CD4-positive, CD25-positive, alpha-beta regulatory T cell (primary cell): ENCODE results near the gene FAM20C. TPM values are rescaled to one million over a fixed set of nuclear protein-coding genes. Genes with fewer than 3 reads are reported as not detected.

Experiments
- ATAC-seq, 2 donors: fragments of 150-1000 bp; cut with Tn5 transposase; one replicate each; pipeline ENCODE4 v1.10.0; 2021; ENCODE audit warnings: low read depth in 2 of 2, moderate number of reproducible peaks in 2 of 2, moderate library complexity in 1 of 2
- DNase-seq, 3 donors: peaks; one replicate each; pipeline versions ENCODE4 v3.0.0 to v3.0.0-alpha.2; 2012 to 2022; ENCODE audit warnings: mixed read lengths in 1 of 3
- H3K27ac ChIP-seq: one replicate; pipeline ENCODE4 v1.7.0; 2013; ENCODE audit warnings: mild to moderate bottlenecking, low read length; ENCODE audit not compliant: insufficient read depth, poor library complexity, severe bottlenecking
- H3K27me3 ChIP-seq: one replicate; pipeline ENCODE4 v1.7.0; 2013; ENCODE audit warnings: low read length; ENCODE audit not compliant: control insufficient read depth, insufficient read depth
- H3K36me3 ChIP-seq: one replicate; pipeline ENCODE4 v1.7.0; 2013; ENCODE audit warnings: mild to moderate bottlenecking, low read length, moderate library complexity; ENCODE audit not compliant: control insufficient read depth, insufficient read depth
- H3K4me1 ChIP-seq: 2 replicates; pipeline ENCODE4 v1.7.0; 2013; ENCODE audit warnings: mild to moderate bottlenecking, low read length; ENCODE audit not compliant: insufficient read depth, control insufficient read depth, poor library complexity, severe bottlenecking
- H3K4me3 ChIP-seq: one replicate; pipeline ENCODE4 v1.7.0; 2013; ENCODE audit warnings: low read depth, mild to moderate bottlenecking, low read length, moderate library complexity
- H3K9me3 ChIP-seq, 2 experiments: 1 replicate in 1 of 2; 2 replicates in 1 of 2; pipeline ENCODE4 v1.7.0; 2013; ENCODE audit warnings: low read length in 2 of 2, mild to moderate bottlenecking in 1 of 2, moderate library complexity in 1 of 2; ENCODE audit not compliant: control insufficient read depth in 2 of 2
- H3K27ac Mint-ChIP-seq, 3 donors: one replicate each; pipeline ENCODE4 v1.8.0; 2020 to 2022; ENCODE audit warnings: mild to moderate bottlenecking in 3 of 3, mixed read lengths in 3 of 3, moderate library complexity in 2 of 3
- H3K27me3 Mint-ChIP-seq: one replicate; pipeline ENCODE4 v1.8.0; 2022; ENCODE audit warnings: mild to moderate bottlenecking, mixed read lengths
- H3K36me3 Mint-ChIP-seq: one replicate; pipeline ENCODE4 v1.8.0; 2020; ENCODE audit warnings: mixed read lengths
- H3K4me1 Mint-ChIP-seq, 4 donors: one replicate each; pipeline ENCODE4 v1.8.0; 2020 to 2022; ENCODE audit warnings: mixed read lengths in 4 of 4, mild to moderate bottlenecking in 1 of 4
- H3K4me3 Mint-ChIP-seq, 4 donors: one replicate each; pipeline ENCODE4 v1.8.0; 2020 to 2022; ENCODE audit warnings: mild to moderate bottlenecking in 4 of 4, mixed read lengths in 4 of 4, moderate library complexity in 3 of 4
- H3K9me3 Mint-ChIP-seq, 7 donors: one replicate each; pipeline ENCODE4 v1.8.0; 2020 to 2022; ENCODE audit warnings: mixed read lengths in 7 of 7, mild to moderate bottlenecking in 3 of 7, moderate library complexity in 2 of 7
- polyA plus RNA-seq, 4 donors: library from polyadenylated mRNA; unstranded; fragments of 300-500 nt; fragmentation: Illumina TruSeq; gene quantifications; one replicate each; pipeline ENCODE4 v1.2.3, GENCODE V29; 2021
- total RNA-seq: library from RNA; stranded (reverse); gene quantifications from one replicate; pipeline ENCODE4 v1.2.3, GENCODE V29; 2022

Gene FAM20C
- total and polyA plus RNA-seq, 5 donors from 2014 or later = not detected

DNA sequence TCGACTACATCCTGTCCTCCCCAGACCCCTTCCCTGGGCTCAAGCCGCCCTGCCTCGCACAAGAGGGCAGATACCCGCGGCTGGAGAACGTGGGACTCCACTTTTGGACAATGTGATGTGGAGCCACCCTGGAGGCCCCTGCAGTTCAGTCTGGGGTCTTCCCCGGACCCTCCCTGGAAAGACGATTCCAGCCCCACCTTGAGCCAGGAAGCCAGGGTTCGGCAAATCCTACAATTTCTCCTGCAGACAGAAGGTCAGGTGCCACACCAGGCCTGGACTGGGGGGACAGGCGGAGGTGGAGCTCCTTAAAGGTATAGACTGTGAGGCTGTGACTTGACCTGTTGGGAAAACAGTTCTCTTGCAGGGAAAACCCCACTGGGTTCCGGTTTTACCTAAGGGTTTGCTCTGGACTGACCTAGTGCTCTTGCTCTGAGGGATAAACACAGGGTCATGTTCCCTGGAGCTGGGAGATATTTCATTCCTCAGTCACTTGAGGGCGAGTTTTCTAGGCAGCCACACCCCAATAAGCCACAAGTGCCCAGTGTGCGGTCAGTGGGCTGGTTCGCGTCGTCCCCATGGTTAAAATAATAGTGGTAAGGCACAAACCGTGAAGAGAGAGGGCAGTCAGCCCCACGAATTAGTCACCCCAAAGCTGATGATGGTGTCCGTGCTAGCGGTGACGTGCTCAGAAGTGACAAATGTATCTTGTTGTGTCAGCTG is 99.2 kb downstream of the FAM20C start:
- Mint-ChIP-seq H3K9me3 (no peaks in the 10 kb centered on the region), H3K4me3 (no peak overlapping the region), H3K27ac (no peak overlapping the region), H3K36me3 (no peaks in the 10 kb centered on the region), H3K27me3 (peaks cover 31% of the 10 kb centered on the region), H3K4me1 (no peaks in the 10 kb centered on the region)
- Histone ChIP-seq H3K27ac (no peak overlapping the region), H3K27me3 (peaks cover 8% of the 10 kb centered on the region), H3K9me3 (no peaks in the 10 kb centered on the region), H3K4me1 (no peaks in the 10 kb centered on the region), H3K4me3 (no peak overlapping the region), H3K36me3 (no peaks in the 10 kb centered on the region)
- DNase-seq (no peak), ATAC-seq (no peak)

DNA sequence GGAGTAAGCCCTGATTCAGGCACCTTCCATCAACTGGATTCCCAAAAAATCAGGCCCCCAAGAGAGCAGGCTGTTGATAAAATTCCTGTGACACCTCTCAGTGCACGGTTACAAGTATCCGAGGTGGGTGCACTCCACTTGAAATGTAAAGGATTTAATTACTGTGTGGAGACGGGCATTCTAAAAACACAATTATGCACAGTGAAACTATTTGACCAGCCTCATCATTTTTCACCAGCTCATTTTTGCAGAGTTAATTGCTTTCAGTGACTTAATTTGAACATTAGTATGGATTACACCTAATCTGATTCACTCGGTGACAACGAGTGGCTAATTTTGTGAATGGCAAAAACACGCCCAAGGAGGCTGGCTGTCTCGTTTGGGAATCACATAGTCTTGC is 99.9 kb downstream of the FAM20C start:
- H3K27ac ChIP-seq = no peak overlapping the region
- no peak overlapping the region for H3K4me3 ChIP-seq
- H3K4me1 ChIP-seq = no peaks in the 10 kb centered on the region
- peaks cover 8% of the 10 kb centered on the region for H3K27me3 ChIP-seq
- no peak for ATAC-seq
- Mint-ChIP-seq H3K4me1 (no peaks in the 10 kb centered on the region), H3K4me3 (no peak overlapping the region), H3K36me3 (no peaks in the 10 kb centered on the region), H3K27ac (no peak overlapping the region), H3K9me3 (no peaks in the 10 kb centered on the region), H3K27me3 (peaks cover 30% of the 10 kb centered on the region)
- H3K36me3 ChIP-seq = no peaks in the 10 kb centered on the region
- no peaks in the 10 kb centered on the region for H3K9me3 ChIP-seq
- DNase-seq = no peak

DNA sequence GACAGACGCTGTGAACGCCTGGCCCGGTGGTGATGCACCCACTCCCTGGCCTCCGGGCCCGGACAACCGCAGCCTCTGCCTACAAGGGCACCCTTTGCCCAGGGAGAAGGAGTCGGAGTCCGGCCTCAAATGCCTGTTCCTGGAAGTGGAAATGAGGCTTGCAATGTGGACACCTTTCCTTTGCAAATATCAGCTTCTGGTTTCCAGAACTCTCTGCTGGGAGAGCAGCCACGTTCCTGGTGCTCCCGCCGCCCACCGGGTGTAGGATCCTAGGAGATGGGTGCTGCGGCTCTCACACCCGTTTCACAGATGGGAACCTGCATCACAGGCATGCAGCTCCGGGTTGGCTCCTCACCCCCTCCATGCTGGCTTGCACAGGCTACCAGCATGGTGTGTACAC is 100.5 kb downstream of the FAM20C start:
- H3K9me3 Mint-ChIP-seq = no peaks in the 10 kb centered on the region
- DNase-seq = no peak
- Histone ChIP-seq H3K36me3 (no peaks in the 10 kb centered on the region), H3K27me3 (peaks cover 8% of the 10 kb centered on the region), H3K4me3 (no peak overlapping the region), H3K4me1 (no peaks in the 10 kb centered on the region), H3K9me3 (no peaks in the 10 kb centered on the region), H3K27ac (no peak overlapping the region)
- no peak for ATAC-seq
- H3K4me3 Mint-ChIP-seq = no peak overlapping the region
- H3K27me3 Mint-ChIP-seq = peaks cover 26% of the 10 kb centered on the region
- H3K27ac Mint-ChIP-seq = no peak overlapping the region
- no peaks in the 10 kb centered on the region for H3K4me1 Mint-ChIP-seq
- H3K36me3 Mint-ChIP-seq = no peaks in the 10 kb centered on the region

DNA sequence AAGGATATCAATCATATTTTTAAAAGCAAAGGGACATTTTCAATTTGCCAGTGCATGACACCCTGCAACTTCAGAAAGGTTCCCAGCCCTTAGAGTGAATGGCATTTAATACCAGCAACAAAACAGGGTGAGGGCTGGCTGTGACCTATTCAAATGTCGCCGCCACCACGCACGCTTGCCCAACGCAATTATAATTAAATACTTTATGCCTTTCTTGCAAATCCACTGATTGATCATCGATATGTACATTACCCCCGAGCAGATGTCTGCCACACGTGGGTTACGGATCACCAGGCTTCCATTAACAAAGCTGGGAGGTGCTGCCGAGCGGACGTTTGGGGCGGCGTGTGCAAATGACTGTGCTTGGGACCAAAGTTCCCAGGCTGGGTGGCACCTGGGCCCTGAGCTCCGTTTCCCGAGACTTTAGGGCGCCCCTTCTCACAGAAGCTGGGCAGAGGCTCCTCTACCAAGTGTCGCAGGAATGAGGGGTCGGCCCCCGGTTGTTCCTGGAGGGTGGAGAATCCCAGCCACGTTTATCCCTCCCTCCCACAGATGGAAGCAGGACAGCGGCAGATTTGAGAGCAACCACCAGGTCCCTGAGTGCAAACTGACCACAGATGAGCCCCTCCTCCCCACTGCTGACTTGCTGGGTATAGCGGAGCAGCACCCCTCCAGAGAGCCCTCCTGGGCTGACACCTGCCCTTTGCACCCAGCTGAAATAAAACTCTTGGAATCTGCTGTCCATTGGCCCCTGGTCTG is 101.5 kb downstream of the FAM20C start:
- Mint-ChIP-seq H3K27me3 (peaks cover 19% of the 10 kb centered on the region), H3K4me3 (no peak overlapping the region), H3K36me3 (no peaks in the 10 kb centered on the region), H3K4me1 (no peaks in the 10 kb centered on the region), H3K27ac (no peak overlapping the region), H3K9me3 (no peaks in the 10 kb centered on the region)
- peaks cover 8% of the 10 kb centered on the region for H3K27me3 ChIP-seq
- no peaks in the 10 kb centered on the region for H3K9me3 ChIP-seq
- H3K4me1 ChIP-seq = no peaks in the 10 kb centered on the region
- ATAC-seq (no peak), DNase-seq (no peak)
- no peak overlapping the region for H3K27ac ChIP-seq
- H3K4me3 ChIP-seq = no peak overlapping the region
- H3K36me3 ChIP-seq = no peaks in the 10 kb centered on the region

DNA sequence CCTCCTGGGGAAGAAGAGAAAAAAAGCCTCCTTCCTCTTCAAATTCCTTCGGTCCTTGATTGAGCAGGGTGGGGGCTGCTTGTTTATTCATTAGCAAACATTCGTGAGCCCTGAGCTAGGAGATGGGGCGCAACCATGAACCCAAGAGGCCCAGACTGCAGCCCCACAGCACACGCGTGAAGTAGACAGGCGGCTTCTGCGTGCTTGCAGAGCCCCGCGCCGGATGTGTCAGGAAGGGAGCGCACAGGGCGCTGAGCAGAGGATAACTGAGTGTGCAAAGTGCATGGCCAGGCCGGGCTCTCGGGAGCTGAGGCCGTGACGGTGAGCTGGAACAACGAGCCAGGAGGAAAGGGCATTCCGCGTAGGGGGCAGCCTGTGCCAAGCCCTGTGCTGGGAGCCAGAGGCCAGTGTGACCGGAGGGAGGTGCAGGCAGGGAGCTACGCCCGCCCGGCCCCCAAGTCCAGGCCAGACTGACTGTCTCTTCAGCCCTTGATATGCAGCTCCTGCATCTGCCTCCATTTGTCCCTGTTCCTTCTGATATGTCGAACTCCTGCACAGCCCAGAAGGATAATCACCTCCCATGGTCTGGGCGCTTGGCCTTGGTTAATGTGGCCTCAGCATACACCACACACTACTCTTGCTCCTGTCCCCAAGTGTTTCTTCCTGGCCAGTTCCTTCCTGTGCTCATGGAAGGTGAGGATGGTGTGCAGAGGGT is 102.2 kb downstream of the FAM20C start:
- Histone ChIP-seq H3K36me3 (no peaks in the 10 kb centered on the region), H3K9me3 (no peaks in the 10 kb centered on the region), H3K27me3 (peaks cover 8% of the 10 kb centered on the region), H3K27ac (no peak overlapping the region), H3K4me3 (no peak overlapping the region), H3K4me1 (no peaks in the 10 kb centered on the region)
- H3K4me1 Mint-ChIP-seq = no peaks in the 10 kb centered on the region
- H3K4me3 Mint-ChIP-seq = no peak overlapping the region
- ATAC-seq (no peak), DNase-seq (no peak)
- H3K27me3 Mint-ChIP-seq = peaks cover 15% of the 10 kb centered on the region
- no peaks in the 10 kb centered on the region for H3K9me3 Mint-ChIP-seq
- H3K36me3 Mint-ChIP-seq = no peaks in the 10 kb centered on the region
- no peak overlapping the region for H3K27ac Mint-ChIP-seq

DNA sequence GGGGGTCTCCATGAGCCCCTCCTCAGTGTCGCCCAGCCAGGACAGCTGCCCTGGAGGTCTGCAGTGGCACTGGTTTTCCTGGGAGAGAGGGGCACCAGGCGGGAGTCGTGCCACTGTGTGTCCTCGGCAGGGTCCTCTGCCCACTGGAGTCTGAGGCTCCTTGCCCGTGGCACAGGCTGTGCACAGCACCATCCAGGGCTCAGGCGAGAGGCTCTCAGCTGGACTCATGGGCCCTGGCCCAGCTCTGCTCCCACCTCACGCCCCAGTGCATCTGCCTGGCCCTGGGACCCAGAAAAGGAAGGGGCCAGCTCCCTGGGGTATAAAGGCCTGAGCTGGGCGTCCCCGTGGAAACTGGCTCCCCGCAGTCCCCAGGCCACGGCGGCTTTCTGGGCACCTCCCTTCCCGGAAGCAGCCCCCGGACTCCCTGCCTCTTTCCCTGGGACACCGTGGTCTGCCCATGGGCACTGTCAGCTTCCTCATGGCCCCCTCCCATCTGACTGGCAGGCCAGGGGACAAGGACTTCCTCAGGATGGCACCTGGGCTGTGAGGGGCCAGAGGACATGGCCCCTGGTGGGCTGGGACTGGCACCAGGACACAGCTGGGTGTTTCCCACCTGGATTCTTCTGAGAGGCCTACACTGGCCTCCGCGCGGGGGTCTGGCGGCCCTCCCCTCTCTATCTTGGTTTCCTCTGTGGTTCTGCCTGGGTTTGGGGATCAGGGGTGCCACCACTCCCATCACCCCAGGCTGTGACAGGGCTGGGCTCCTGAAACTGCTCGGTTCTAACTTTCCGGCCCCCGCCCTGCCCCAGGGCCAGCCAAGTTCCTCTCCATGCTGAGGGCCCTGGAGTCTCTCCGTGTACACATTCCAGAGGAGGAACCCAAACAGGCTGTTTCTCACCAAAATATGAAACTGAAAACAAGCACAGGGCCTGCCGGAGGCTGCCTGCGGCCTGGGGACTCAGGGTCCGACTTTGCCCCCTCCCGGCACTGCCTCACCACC is 103.1 kb downstream of the FAM20C start:
- no peak overlapping the region for H3K4me3 ChIP-seq
- no peak overlapping the region for H3K4me3 Mint-ChIP-seq
- no peak for DNase-seq

DNA sequence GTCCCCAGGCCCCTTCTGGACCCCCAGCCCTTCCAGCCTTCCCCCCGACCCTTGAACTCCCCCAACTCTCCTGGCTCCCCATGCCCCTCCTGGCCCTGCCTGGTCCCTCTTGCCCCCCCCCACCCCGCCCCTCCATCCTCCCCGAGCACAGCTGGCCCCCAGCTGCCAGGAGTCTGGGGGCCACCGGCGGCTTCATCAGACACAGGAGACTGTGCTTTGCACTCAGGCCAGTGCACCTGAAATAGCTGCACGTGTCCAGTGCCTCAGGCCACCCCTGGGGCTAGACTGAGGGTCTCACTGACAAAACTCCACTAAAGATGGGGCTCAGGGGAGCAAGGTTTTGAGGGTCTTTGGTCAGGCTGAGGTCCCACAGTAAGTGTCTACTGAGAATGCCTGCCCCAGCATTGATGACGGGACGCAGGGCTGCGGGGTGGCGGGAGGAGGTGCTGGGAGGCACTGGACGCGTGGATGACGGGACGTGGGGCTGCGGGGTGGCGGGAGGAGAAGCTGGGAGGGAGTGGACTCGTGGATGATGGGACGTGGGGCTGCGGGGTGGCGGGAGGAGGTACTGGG is 104.1 kb downstream of the FAM20C start:
- no peaks in the 10 kb centered on the region for H3K4me1 Mint-ChIP-seq
- no peaks in the 10 kb centered on the region for H3K4me1 ChIP-seq
- H3K4me3 Mint-ChIP-seq = no peak overlapping the region
- H3K27me3 ChIP-seq = peaks cover 7% of the 10 kb centered on the region
- H3K9me3 Mint-ChIP-seq = no peaks in the 10 kb centered on the region
- H3K27ac Mint-ChIP-seq = no peak overlapping the region
- no peaks in the 10 kb centered on the region for H3K36me3 Mint-ChIP-seq
- DNase-seq (no peak), ATAC-seq (no peak)
- no peak overlapping the region for H3K4me3 ChIP-seq
- H3K27me3 Mint-ChIP-seq = peaks cover 13% of the 10 kb centered on the region
- no peak overlapping the region for H3K27ac ChIP-seq
- H3K9me3 ChIP-seq = no peaks in the 10 kb centered on the region
- H3K36me3 ChIP-seq = no peaks in the 10 kb centered on the region

More for the DNA sequence above, 103.1 kb downstream of the FAM20C start:
- H3K9me3 Mint-ChIP-seq = no peaks in the 10 kb centered on the region
- peaks cover 15% of the 10 kb centered on the region for H3K27me3 Mint-ChIP-seq
- Histone ChIP-seq H3K27me3 (peaks cover 8% of the 10 kb centered on the region), H3K27ac (no peak overlapping the region), H3K36me3 (no peaks in the 10 kb centered on the region), H3K4me1 (no peaks in the 10 kb centered on the region), H3K9me3 (no peaks in the 10 kb centered on the region)
- no peak for ATAC-seq
- H3K27ac Mint-ChIP-seq = no peak overlapping the region
- no peaks in the 10 kb centered on the region for H3K36me3 Mint-ChIP-seq
- no peaks in the 10 kb centered on the region for H3K4me1 Mint-ChIP-seq
